ENCODE measurements around the gene NAA10. TPM values are rescaled to one million over a fixed set of nuclear protein-coding genes. Genes with fewer than 3 reads are reported as not detected.

Gene NAA10
- total and polyA plus RNA-seq, 2 donors from 2014 or later: 79.3 to 120 TPM

- Histone ChIP-seq H3K9me3 (ENCODE audit: control insufficient read depth in 2 of 3, insufficient read depth in 1 of 3, low read length in 3 of 3) (no peaks in the 10 kb centered on the region), H3K4me1 (ENCODE audit: control insufficient read depth in 2 of 3, insufficient read depth in 2 of 3, low read depth in 1 of 3, low read length in 3 of 3) (peaks cover 0 to 12% (median 0%) of the 10 kb centered on the region in 3 donors), H3K4me3 (ENCODE audit: low read length in 3 of 3) (no peak overlapping the region), H3K9ac (ENCODE audit: low read length in 3 of 3) (no peak overlapping the region), H3K36me3 (ENCODE audit: control insufficient read depth in 2 of 3, insufficient read depth in 3 of 3, low read length in 3 of 3) (no peaks in the 10 kb centered on the region), H3K27ac (ENCODE audit: low read depth in 2 of 2, low read length in 2 of 2) (no peak overlapping the region), H3K27me3 (ENCODE audit: control insufficient read depth, insufficient read depth, low read length) (no peaks in the 10 kb centered on the region)
- intact Hi-C loops (cut with DNase I): no loop called here
- TF ChIP-seq CTCF (IDR thresholded peaks at IDR 0.05; ENCODE audit: borderline replicate concordance, extremely low read depth, insufficient read depth): no peak
- DNase-seq (peak in 1 of 5 donors; percentile 72), FAIRE-seq (no peak)
Observed at GRCh38 chrX:153921070-153921469, 13.8 kb downstream of the NAA10 start.

GRCh38 chrX:153920546-153920945 is 14.3 kb downstream of the NAA10 start:
- FAIRE-seq: no peak
- H3K27me3 ChIP-seq (ENCODE audit: control insufficient read depth, insufficient read depth, low read length): no peaks in the 10 kb centered on the region
- no peak overlapping the region for H3K4me3 ChIP-seq (ENCODE audit: low read length in 3 of 3)
- intact Hi-C loops (cut with DNase I): no loop called here
- H3K27ac ChIP-seq (ENCODE audit: low read depth in 2 of 2, low read length in 2 of 2): no peak overlapping the region
- H3K9me3 ChIP-seq (ENCODE audit: control insufficient read depth in 2 of 3, insufficient read depth in 1 of 3, low read length in 3 of 3): no peaks in the 10 kb centered on the region
- H3K36me3 ChIP-seq (ENCODE audit: control insufficient read depth in 2 of 3, insufficient read depth in 3 of 3, low read length in 3 of 3): no peaks in the 10 kb centered on the region
- H3K4me1 ChIP-seq (ENCODE audit: control insufficient read depth in 2 of 3, insufficient read depth in 2 of 3, low read depth in 1 of 3, low read length in 3 of 3): peaks cover 0 to 12% (median 0%) of the 10 kb centered on the region in 3 donors
- TF ChIP-seq CTCF (IDR thresholded peaks at IDR 0.05; ENCODE audit: borderline replicate concordance, extremely low read depth, insufficient read depth): no peak
- no peak for DNase-seq
- no peak overlapping the region for H3K9ac ChIP-seq (ENCODE audit: low read length in 3 of 3)

DNA sequence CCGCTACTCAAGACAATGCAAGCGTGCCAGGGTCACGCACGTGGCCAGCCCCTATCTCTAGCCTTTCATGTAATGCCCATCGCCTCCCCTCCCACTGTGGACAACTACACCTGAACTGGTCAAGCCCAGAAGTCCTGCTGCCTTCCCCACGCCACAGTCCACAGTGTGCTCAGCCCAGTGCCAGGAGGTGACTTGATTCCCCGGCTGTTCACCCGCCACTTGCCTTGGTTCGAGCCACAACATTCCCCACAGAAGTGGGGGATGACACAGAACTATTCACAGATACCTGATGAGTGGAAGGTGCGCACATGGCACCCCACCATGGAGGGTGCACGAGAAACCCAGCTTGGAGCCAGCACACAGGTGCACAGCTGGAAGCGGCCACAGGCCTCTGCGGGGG is 15.6 kb downstream of the NAA10 start:
- no peak for TF ChIP-seq CTCF (IDR thresholded peaks at IDR 0.05; ENCODE audit: borderline replicate concordance, extremely low read depth, insufficient read depth)
- Histone ChIP-seq H3K27ac (ENCODE audit: low read depth in 2 of 2, low read length in 2 of 2) (no peak overlapping the region), H3K9ac (ENCODE audit: low read length in 3 of 3) (no peak overlapping the region), H3K4me1 (ENCODE audit: control insufficient read depth in 2 of 3, insufficient read depth in 2 of 3, low read depth in 1 of 3, low read length in 3 of 3) (peaks cover 0 to 11% (median 0%) of the 10 kb centered on the region in 3 donors), H3K4me3 (ENCODE audit: low read length in 3 of 3) (no peak overlapping the region), H3K9me3 (ENCODE audit: control insufficient read depth in 2 of 3, insufficient read depth in 1 of 3, low read length in 3 of 3) (no peaks in the 10 kb centered on the region), H3K27me3 (ENCODE audit: control insufficient read depth, insufficient read depth, low read length) (no peaks in the 10 kb centered on the region), H3K36me3 (ENCODE audit: control insufficient read depth in 2 of 3, insufficient read depth in 3 of 3, low read length in 3 of 3) (no peaks in the 10 kb centered on the region)
- FAIRE-seq (no peak), DNase-seq (no peak)
- intact Hi-C loops (cut with DNase I): no loop called here

GRCh38 chrX:153917869-153918268 is 17.0 kb downstream of the NAA10 start:
- intact Hi-C loops (cut with DNase I): no loop called here
- H3K4me1 ChIP-seq (ENCODE audit: control insufficient read depth in 2 of 3, insufficient read depth in 2 of 3, low read depth in 1 of 3, low read length in 3 of 3): peaks cover 0 to 4% (median 0%) of the 10 kb centered on the region in 3 donors
- no peaks in the 10 kb centered on the region for H3K9me3 ChIP-seq (ENCODE audit: control insufficient read depth in 2 of 3, insufficient read depth in 1 of 3, low read length in 3 of 3)
- H3K27me3 ChIP-seq (ENCODE audit: control insufficient read depth, insufficient read depth, low read length): no peaks in the 10 kb centered on the region
- H3K4me3 ChIP-seq (ENCODE audit: low read length in 3 of 3): no peak overlapping the region
- H3K36me3 ChIP-seq (ENCODE audit: control insufficient read depth in 2 of 3, insufficient read depth in 3 of 3, low read length in 3 of 3): no peaks in the 10 kb centered on the region
- TF ChIP-seq CTCF (IDR thresholded peaks at IDR 0.05; ENCODE audit: borderline replicate concordance, extremely low read depth, insufficient read depth): no peak
- DNase-seq: no peak
- FAIRE-seq: no peak
- H3K27ac ChIP-seq (ENCODE audit: low read depth in 2 of 2, low read length in 2 of 2): no peak overlapping the region
- no peak overlapping the region for H3K9ac ChIP-seq (ENCODE audit: low read length in 3 of 3)

Measured in kidney (tissue), 14 donors.